ENCODE results near the gene RRP1B. TPM values are rescaled to one million over a fixed set of nuclear protein-coding genes. Genes with fewer than 3 reads are reported as not detected.

The RRP1B gene
- total and polyA plus RNA-seq, 2 donors (not counting 1 experiment from before 2014, with no cell fraction given): 6.0 to 22.4 TPM

DNA sequence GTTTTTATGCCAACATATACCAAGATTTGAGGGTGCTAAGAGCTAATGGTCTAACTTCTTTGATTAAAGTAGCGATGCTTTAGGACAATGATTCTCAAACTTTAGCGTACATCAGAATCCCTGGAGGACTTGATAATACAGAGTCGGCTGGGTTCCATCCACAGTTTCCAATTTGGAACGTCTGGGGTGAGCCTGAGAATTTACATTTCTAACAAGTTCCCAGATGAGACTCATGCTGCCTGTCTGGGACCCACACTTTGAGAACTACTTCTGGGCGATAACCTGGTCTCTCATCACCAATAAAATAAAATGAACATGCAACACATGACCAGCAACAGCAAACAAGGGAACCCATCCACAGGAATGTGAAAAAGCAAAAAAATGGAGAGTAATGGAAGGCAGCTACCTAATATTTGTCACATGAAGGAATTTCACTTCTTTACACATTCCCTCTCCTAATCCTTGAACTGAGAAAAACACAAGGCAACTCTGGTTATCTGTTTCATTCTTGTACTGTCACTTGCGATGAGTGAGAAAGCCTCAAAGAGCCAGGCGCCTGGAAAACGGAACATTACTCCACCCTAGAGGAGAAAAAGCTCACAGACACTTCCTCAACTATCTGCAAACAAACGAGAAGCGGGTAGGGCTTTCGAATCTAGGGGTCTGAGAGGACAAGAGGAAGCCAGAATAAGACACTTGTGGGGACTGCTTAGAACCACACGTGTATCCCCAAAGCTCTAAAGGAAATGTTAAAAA lies 14.0 kb upstream of the RRP1B start:
- Histone ChIP-seq H4K20me1 (ENCODE audit: control insufficient read depth, insufficient read depth, low read length, poor library complexity, severe bottlenecking) (no peaks in the 10 kb centered on the region), H3K27me3 (replicated peaks in 1 of 4; ENCODE audit: control extremely low read depth in 1 of 4, control insufficient read depth in 3 of 4, insufficient read depth in 4 of 4, low read length in 3 of 4) (no peaks in the 10 kb centered on the region), H2AFZ (ENCODE audit: insufficient read depth, low read depth, low read length, poor library complexity, severe bottlenecking) (peak overlapping the region; percentile 14), H3K79me2 (ENCODE audit: control insufficient read depth, insufficient read depth, low read length) (no peaks in the 10 kb centered on the region), H3K4me1 (ENCODE audit: control insufficient read depth in 2 of 2, insufficient read depth in 2 of 2, low read length in 2 of 2) (peaks cover 13 to 14% of the 10 kb centered on the region in 2 donors), H3K4me2 (replicated peaks; ENCODE audit: low read depth, low read length, poor library complexity, severe bottlenecking) (peak overlapping the region; percentile 66), H3K27ac (ENCODE audit: low read length in 2 of 2) (peak overlapping the region; percentile 1 to 38), H3K9me3 (ENCODE audit: control extremely low read depth in 1 of 3, control insufficient read depth in 2 of 3, insufficient read depth in 1 of 3, low read length in 2 of 3) (no peaks in the 10 kb centered on the region), H3K36me3 (replicated peaks in 1 of 2; ENCODE audit: control extremely low read depth in 1 of 2, control insufficient read depth in 1 of 2, extremely low read depth in 1 of 2, insufficient read depth in 2 of 2, low read length in 1 of 2) (no peaks in the 10 kb centered on the region), H3K4me3 (ENCODE audit: control extremely low read depth in 1 of 5, extremely low read depth in 1 of 5, insufficient read depth in 1 of 5, low read depth in 2 of 5, low read length in 4 of 5) (peak overlapping the region in 1 of 5 experiments; percentile 17), H3K9ac (ENCODE audit: low read length) (no peak overlapping the region)
- peak; percentile 65 for ATAC-seq (ENCODE audit: low read depth)
- Mint-ChIP-seq H3K27ac (peak overlapping the region; percentile 67), H3K4me3 (peak overlapping the region; percentile 64), H3K9me3 (ENCODE audit: insufficient read depth) (no peaks in the 10 kb centered on the region), H3K4me1 (peaks cover 17% of the 10 kb centered on the region), H3K27me3 (peaks cover 10% of the 10 kb centered on the region)
- intact Hi-C loops (cut with micrococcal nuclease): no loop called here
- TF ChIP-seq, protein P1, sequence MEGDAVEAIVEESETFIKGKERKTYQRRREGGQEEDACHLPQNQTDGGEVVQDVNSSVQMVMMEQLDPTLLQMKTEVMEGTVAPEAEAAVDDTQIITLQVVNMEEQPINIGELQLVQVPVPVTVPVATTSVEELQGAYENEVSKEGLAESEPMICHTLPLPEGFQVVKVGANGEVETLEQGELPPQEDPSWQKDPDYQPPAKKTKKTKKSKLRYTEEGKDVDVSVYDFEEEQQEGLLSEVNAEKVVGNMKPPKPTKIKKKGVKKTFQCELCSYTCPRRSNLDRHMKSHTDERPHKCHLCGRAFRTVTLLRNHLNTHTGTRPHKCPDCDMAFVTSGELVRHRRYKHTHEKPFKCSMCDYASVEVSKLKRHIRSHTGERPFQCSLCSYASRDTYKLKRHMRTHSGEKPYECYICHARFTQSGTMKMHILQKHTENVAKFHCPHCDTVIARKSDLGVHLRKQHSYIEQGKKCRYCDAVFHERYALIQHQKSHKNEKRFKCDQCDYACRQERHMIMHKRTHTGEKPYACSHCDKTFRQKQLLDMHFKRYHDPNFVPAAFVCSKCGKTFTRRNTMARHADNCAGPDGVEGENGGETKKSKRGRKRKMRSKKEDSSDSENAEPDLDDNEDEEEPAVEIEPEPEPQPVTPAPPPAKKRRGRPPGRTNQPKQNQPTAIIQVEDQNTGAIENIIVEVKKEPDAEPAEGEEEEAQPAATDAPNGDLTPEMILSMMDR (IDR thresholded peaks at IDR 0.05): peak; percentile 44
- no peak for TF ChIP-seq EZH2 (IDR thresholded peaks at IDR 0.05; ENCODE audit: borderline replicate concordance, insufficient read depth, low read depth, low read length, poor library complexity, severe bottlenecking)
- ChIA-PET CTCF (interaction anchor here (0.7 to 3.0 kb wide), 20 partner anchors 11 to 1183 kb away, joined by 3 to 23 read pairs (median 4); partner anchors contain the start of genes HSF2BP and RRP1B), POLR2A (no interaction called here)
- 80% methylated on average over 5 of the region's 12 CpGs for WGBS (ENCODE audit: insufficient coverage)
- peak; percentile 80 for DNase-seq

DNA sequence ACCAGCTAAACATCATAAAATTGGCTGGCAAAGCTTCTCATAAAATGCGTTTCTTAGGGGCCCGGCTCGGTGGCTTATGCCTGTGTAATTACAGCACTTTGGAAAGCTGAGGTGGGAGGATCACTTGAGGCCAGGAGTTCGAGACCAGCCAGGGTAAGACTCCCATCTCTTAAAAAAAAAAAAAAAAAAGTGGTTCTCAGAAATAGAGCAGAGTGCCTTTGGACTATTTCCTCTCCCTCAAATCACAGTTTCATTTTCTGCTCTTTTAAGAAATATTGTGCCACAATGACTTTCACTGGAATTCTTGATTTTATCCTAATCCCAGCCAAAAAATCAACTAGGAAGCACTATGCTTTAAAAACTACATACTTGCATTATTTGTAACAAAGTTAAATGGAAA lies 13.4 kb upstream of the RRP1B start:
- no peaks in the 10 kb centered on the region for H3K27me3 ChIP-seq (replicated peaks in 1 of 4; ENCODE audit: control extremely low read depth in 1 of 4, control insufficient read depth in 3 of 4, insufficient read depth in 4 of 4, low read length in 3 of 4)
- peaks cover 10% of the 10 kb centered on the region for H3K27me3 Mint-ChIP-seq
- no peaks in the 10 kb centered on the region for H4K20me1 ChIP-seq (ENCODE audit: control insufficient read depth, insufficient read depth, low read length, poor library complexity, severe bottlenecking)
- no peaks in the 10 kb centered on the region for H3K9me3 ChIP-seq (ENCODE audit: control extremely low read depth in 1 of 3, control insufficient read depth in 2 of 3, insufficient read depth in 1 of 3, low read length in 2 of 3)
- no peaks in the 10 kb centered on the region for H3K9me3 Mint-ChIP-seq (ENCODE audit: insufficient read depth)
- peaks cover 17% of the 10 kb centered on the region for H3K4me1 Mint-ChIP-seq
- DNase-seq (no peak), ATAC-seq (ENCODE audit: low read depth) (no peak)
- H3K4me3 ChIP-seq (ENCODE audit: control extremely low read depth in 1 of 5, extremely low read depth in 1 of 5, insufficient read depth in 1 of 5, low read depth in 2 of 5, low read length in 4 of 5): peak overlapping the region in 1 of 5 experiments; percentile 17
- POLR2A ChIA-PET: no interaction called here
- no peak overlapping the region for H3K27ac Mint-ChIP-seq
- peak overlapping the region; percentile 66 for H3K4me2 ChIP-seq (replicated peaks; ENCODE audit: low read depth, low read length, poor library complexity, severe bottlenecking)
- WGBS (ENCODE audit: insufficient coverage): no CpG with 5 or more reads among the region's 4 CpGs
- peak overlapping the region; percentile 1 to 38 for H3K27ac ChIP-seq (ENCODE audit: low read length in 2 of 2)
- intact Hi-C loops (cut with micrococcal nuclease): loop anchor here (1.0 to 2.0 kb wide), 3 partner anchors 14 to 71 kb away; no protein-coding TSS in a partner anchor
- no peak for TF ChIP-seq EZH2 (IDR thresholded peaks at IDR 0.05; ENCODE audit: borderline replicate concordance, insufficient read depth, low read depth, low read length, poor library complexity, severe bottlenecking)
- TF ChIP-seq, protein P1 (IDR thresholded peaks at IDR 0.05): no peak
- no peaks in the 10 kb centered on the region for H3K79me2 ChIP-seq (ENCODE audit: control insufficient read depth, insufficient read depth, low read length)
- CTCF ChIA-PET: interaction anchor here (0.7 to 3.0 kb wide), 19 partner anchors 10 to 1184 kb away, joined by 3 to 23 read pairs (median 4); partner anchors contain the start of genes HSF2BP and RRP1B
- no peaks in the 10 kb centered on the region for H3K36me3 ChIP-seq (replicated peaks in 1 of 2; ENCODE audit: control extremely low read depth in 1 of 2, control insufficient read depth in 1 of 2, extremely low read depth in 1 of 2, insufficient read depth in 2 of 2, low read length in 1 of 2)
- H3K4me1 ChIP-seq (ENCODE audit: control insufficient read depth in 2 of 2, insufficient read depth in 2 of 2, low read length in 2 of 2): peaks cover 13 to 14% of the 10 kb centered on the region in 2 donors
- no peak overlapping the region for H3K9ac ChIP-seq (ENCODE audit: low read length)
- H2AFZ ChIP-seq (ENCODE audit: insufficient read depth, low read depth, low read length, poor library complexity, severe bottlenecking): peak overlapping the region; percentile 14
- H3K4me3 Mint-ChIP-seq: peak overlapping the region; percentile 74

All from B cell (primary cell).